Uterine smooth muscle cell (primary cell): Measurements from ENCODE around the gene PHYH. TPM values are rescaled to one million over a fixed set of nuclear protein-coding genes. Genes with fewer than 3 reads are reported as not detected.

ENCODE experiments used
- total RNA-seq: library from RNA; depleted of rRNA; stranded (reverse); fragments of >200 nt; gene quantifications from 2 replicates; pipeline ENCODE4 v1.2.3, GENCODE V29; 2014

The PHYH gene
- 10.5 and 18.9 TPM in 2 replicates for total RNA-seq

DNA sequence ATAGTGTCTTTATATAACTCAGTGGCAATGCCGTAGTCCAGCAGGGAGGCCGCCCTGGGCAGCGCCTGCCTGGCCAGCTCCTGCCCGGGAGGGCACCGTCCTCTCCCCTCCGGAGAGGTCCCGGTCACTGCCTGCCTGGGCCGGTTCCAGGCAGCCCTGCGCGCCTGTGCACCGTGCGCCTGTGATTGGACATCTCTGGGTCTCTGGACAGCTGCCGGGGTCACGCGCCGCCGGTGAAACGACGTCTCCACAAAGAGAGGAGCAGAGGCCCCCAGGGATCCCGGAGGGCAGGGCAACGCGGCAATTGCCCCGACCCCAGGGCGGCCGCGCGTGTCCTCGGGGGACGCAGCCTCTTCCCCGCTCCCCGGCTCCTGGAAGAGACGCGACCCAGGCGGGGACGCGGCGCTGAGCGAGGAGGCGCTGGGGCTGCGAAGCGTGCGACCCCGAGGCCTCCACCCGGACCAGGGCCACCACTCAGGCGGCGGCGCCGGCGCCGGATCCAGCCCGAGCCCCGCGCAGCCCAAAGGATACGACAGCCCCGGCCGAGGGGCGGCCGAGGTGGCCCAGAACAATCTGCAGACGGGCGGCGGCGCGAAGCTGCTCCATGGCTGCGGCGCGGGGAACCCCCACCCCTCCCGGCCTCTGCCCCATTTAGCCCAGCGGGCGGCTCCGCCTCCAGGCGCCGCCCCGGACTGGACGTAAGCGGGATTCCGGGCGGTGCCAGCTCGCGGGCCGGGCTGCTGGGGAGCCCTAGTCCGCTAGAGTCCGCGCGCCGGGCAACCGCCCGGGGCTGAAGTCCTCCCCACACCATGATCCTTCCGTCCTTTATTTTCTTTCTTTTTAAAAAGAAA, at the start of gene PHYH:
PHYH (minus strand) TSS at position 628 of the 851 bp plus-strand sequence; CDS start at position 606, 22 bp downstream.

DNA sequence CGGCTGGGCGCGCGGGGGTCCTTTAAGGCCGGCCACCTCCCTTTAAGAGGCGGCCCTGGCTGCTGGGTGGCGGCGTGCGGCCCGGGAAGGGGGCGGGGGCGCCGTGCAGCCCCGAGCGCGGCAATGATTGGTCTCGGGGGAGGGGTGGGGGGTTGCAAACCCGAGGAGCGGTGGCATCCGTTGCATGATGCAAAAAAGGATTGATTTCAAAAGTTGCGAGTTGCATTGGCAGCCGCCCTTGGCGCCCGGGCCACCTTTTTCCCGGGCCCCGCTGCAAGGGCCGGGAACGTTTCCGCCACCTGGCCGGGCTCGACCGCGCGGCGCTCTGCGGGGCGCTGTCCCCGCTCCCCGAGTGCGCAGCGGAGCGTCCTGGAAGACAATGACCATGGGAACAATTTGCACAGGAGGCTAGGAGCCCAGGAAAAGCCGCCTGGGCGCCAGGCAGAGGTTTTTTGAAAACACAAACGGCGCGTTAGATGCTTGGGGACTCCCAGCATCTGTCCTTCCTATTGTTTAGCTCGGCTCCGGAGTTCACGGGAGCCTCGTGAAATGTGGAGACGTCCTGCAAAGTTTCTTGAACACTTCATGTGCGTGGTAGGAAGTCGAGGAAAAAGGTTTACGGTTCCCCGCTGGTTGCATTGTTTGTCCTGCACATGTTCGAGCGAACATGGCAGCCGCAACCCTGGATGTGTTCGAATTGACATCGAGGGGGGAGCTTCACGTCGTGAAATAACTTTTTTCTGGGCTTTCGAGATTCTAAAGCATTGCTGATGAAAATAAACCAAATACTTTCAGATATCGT, 48.6 kb upstream of the PHYH start, which contains the start of gene SEPHS1:
SEPHS1 (minus strand) TSS at position 78 of the 802 bp plus-strand sequence. CDS start 3,343 bp downstream, outside the sequence.

DNA sequence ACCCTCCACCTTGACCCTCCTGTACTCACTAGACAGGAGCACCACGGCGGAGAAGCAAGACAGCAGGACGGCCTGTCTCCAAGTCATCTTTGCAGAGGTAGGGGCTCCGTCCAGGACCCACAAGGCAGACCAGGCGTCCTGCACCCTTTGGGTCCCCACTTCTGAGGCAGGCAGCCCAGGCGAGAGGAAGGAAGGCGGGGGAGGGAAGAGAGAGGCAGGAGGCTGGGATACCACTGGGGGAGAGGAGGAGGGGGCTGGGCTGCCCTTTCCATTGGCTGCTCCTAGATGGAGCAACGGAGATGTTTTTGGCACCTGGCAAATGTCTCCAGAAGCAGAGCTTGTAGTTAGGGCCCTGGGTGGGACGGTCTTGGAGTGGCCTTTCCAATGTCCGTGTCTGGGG, 65.7 kb downstream of the PHYH start, which contains the start of gene UCMA:
UCMA (minus strand) TSS at position 203 of the 400 bp plus-strand sequence; CDS start at position 87, 116 bp downstream.

Other genes with a start within 250 kb of the PHYH start
- 55.1 and 87.4 TPM in 2 replicates for gene OPTN, start 199.9 kb downstream of the PHYH start, total RNA-seq
- gene MCM10, start 138.5 kb downstream of the PHYH start, total RNA-seq: 5.4 and 16.0 TPM in 2 replicates
- gene UCMA, start 65.7 kb downstream of the PHYH start, total RNA-seq: not detected in 2 replicates
- gene SEPHS1, start 48.2 kb upstream of the PHYH start, total RNA-seq: 22.4 and 31.5 TPM in 2 replicates
- 1.9 and 5.4 TPM in 2 replicates for gene BEND7, start 228.9 kb upstream of the PHYH start, total RNA-seq